ENCODE results near the gene ARID5B.

ARID5B gene

DNA sequence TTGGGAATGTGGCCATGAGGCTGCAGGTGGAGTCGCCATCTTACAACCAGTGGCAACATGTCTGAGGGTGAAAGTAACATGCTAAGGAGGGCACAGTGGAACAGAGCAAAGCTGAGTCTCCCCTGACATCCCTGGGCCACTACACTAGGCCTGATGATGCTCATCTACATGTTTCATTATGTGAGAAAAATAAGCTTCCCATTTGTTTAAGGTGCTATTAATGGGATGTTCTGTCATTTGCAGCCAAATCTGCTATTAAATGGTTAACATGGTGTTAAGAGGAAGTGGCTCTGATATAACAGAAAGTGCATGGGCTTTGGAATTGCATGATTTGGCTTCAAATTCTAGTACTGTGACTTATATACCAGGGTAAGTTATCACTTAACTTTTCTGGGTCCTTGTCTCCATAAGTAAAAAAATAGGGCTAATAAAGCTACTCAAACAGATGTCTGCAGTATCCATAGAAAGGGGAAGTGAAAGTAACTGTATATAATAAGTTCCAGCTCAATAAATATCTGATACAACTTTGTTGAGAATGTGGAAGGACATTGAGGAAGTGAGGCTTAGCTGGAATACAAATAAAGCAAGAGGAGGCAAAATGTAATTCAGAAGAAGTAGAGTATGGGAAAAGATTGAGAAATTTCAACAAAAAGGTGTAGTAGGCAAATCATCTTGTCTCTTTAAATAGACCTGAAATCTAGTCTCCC is 208.2 kb downstream of the ARID5B start:
- TF ChIP-seq CTCF (IDR thresholded peaks at IDR 0.05; ENCODE audit: low read depth, low read length) = no peak
- DNase-seq (ENCODE audit: low read depth in 2 of 2) = no peak
- H3K4me3 ChIP-seq (replicated peaks in 1 of 2; ENCODE audit: low read depth in 2 of 2, low read length in 2 of 2) = no peak overlapping the region

- no peak for TF ChIP-seq CTCF (IDR thresholded peaks at IDR 0.05; ENCODE audit: low read depth, low read length)
- H3K4me3 ChIP-seq (replicated peaks in 1 of 2; ENCODE audit: low read depth in 2 of 2, low read length in 2 of 2) = no peak overlapping the region
- no peak for DNase-seq (ENCODE audit: low read depth in 2 of 2)
Observed at GRCh38 chr10:62112300-62112699, 210.8 kb downstream of the ARID5B start.

- no peak for TF ChIP-seq CTCF (IDR thresholded peaks at IDR 0.05; ENCODE audit: low read depth, low read length)
- DNase-seq (ENCODE audit: low read depth in 2 of 2) = no peak
- no peak overlapping the region for H3K4me3 ChIP-seq (replicated peaks in 1 of 2; ENCODE audit: low read depth in 2 of 2, low read length in 2 of 2)
Observed at GRCh38 chr10:62112963-62113362, 211.5 kb downstream of the ARID5B start.

- no peak overlapping the region for H3K4me3 ChIP-seq (replicated peaks in 1 of 2; ENCODE audit: low read depth in 2 of 2, low read length in 2 of 2)
- TF ChIP-seq CTCF (IDR thresholded peaks at IDR 0.05; ENCODE audit: low read depth, low read length) = no peak
- no peak for DNase-seq (ENCODE audit: low read depth in 2 of 2)
Observed at GRCh38 chr10:62113680-62114079, 212.2 kb downstream of the ARID5B start.

DNA sequence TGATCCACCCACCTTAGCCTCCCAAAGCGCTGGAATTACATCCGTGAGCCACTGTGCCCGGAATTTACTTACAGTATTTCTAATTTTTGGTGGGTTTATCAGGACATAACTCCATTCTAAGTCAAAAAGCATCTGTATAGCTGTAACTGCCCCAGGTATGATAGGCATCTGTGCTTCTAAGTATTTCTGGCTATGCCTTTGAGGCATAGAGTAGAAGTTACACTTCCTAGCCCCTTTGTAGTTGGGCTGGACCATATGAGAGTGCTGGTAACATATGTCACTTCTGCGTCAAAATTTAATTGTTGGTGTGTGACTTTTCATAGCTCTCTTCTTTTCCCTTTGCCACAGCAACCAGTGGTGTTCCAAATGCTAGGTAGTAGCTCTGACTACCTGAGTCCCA is 213.8 kb downstream of the ARID5B start:
- no peak overlapping the region for H3K4me3 ChIP-seq (replicated peaks in 1 of 2; ENCODE audit: low read depth in 2 of 2, low read length in 2 of 2)
- no peak for TF ChIP-seq CTCF (IDR thresholded peaks at IDR 0.05; ENCODE audit: low read depth, low read length)
- no peak for DNase-seq (ENCODE audit: low read depth in 2 of 2)

DNA sequence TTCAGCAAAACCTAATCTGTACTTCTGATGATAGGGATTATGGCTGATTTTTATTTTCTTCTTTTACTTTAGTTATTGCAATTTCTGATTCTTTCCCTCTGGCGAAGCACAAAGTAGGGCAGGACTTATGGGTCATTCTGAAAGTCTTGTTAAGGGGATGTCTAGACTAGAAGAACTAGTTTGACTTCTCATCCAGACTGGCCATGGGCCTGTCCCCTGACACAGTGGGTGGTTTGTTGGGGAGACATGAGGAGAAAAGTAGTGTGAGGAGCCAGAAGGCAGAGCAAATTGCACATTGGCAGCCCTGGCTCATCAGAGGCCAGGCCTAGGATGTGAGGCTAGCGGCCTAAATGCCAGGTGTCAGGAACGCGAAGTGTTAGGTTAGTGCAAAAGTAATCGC is 214.3 kb downstream of the ARID5B start:
- DNase-seq (ENCODE audit: low read depth in 2 of 2) = no peak
- TF ChIP-seq CTCF (IDR thresholded peaks at IDR 0.05; ENCODE audit: low read depth, low read length) = no peak
- H3K4me3 ChIP-seq (replicated peaks in 1 of 2; ENCODE audit: low read depth in 2 of 2, low read length in 2 of 2) = no peak overlapping the region

DNA sequence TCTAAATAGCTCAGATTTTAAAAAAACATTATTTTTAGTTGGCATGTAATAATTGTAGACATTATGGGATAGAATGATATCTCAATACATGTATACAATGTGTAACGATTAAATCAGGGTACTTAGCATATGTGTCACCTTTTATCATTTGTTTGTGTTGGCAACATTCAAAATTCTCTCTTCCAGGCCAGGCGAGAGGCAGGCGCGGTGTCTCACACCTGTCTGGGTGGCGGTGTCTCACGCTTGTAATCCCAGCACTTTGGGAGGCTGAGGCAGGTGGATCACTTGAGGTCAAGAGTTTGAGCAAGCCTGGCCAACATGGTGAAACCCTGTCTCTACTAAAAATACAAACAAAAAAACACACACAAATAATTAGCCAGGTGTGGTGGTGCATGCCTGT is 215.4 kb downstream of the ARID5B start:
- no peak for TF ChIP-seq CTCF (IDR thresholded peaks at IDR 0.05; ENCODE audit: low read depth, low read length)
- H3K4me3 ChIP-seq (replicated peaks in 1 of 2; ENCODE audit: low read depth in 2 of 2, low read length in 2 of 2) = no peak overlapping the region
- DNase-seq (ENCODE audit: low read depth in 2 of 2) = no peak
